H1 (cell line): ENCODE results near the gene LRRFIP1. TPM values are rescaled to one million over a fixed set of nuclear protein-coding genes. Genes with fewer than 3 reads are reported as not detected.

ENCODE experiments used
- EGR1 ChIP-seq: IDR thresholded peaks from 2 replicates; pipeline ENCODE4 v1.6.1; 2011; ENCODE audit warnings: low read depth, low read length, borderline replicate concordance
- POLR2A ChIP-seq, 2 experiments: IDR thresholded peaks; 1 replicate in 1 of 2; 2 replicates in 1 of 2; pipeline ENCODE4 v1.6.1; 2011; ENCODE audit warnings: low read depth in 2 of 2, low read length in 2 of 2, mild to moderate bottlenecking in 2 of 2; ENCODE audit errors: control extremely low read depth in 1 of 2
- TAF7 ChIP-seq: optimal IDR thresholded peaks from 2 replicates; pipeline ENCODE3; 2011; ENCODE audit warnings: low read depth, mild to moderate bottlenecking, inconsistent platforms, low read length, moderate library complexity, borderline replicate concordance
- polyA plus RNA-seq, 7 experiments: library from polyadenylated mRNA; depleted of rRNA in 3 of 7; stranded (reverse) in 5 of 7; unstranded in 2 of 7; fragments of >200 nt in 5 of 7; fragments of 200-250 nt in 2 of 7; gene quantifications; 1 replicate in 5 of 7; 2 replicates in 1 of 7; 4 replicates in 1 of 7; pipeline versions ENCODE4 v1.2.1 to v1.2.3, GENCODE V29; 2011 to 2013; ENCODE audit warnings: missing spikeins in 2 of 7, mixed read lengths in 2 of 7
- total RNA-seq: library from RNA; stranded (reverse); fragmentation: NEBNext Ultra II Directional; extraction: Animal tissue kit (Norgen Biotek cat#: 25700); gene quantifications from 2 replicates; pipeline ENCODE4 v1.2.1, GENCODE V29; 2021

LRRFIP1 gene
- total and polyA plus RNA-seq, 2 of the 8 experiments (the other 6 are each of a cell fraction or from before 2014, with no cell fraction given): 12.1 to 75.8 TPM

- no peak for TF ChIP-seq POLR2A (IDR thresholded peaks at IDR 0.05; ENCODE audit: control extremely low read depth in 1 of 2, low read depth in 2 of 2, low read length in 2 of 2)
- TF ChIP-seq EGR1: no peak
- no peak for TF ChIP-seq TAF7
Observed at GRCh38 chr2:237639052-237639835, 11.9 kb downstream of the LRRFIP1 start (continued).
